PC-9 (cell line): ENCODE measurements around the gene DLD.

Experiments
- CTCF ChIP-seq: fragments of 200-600 bp; sonication (generic); conservative IDR thresholded peaks from 2 replicates; pipeline ENCODE4 v1.6.1; 2017; ENCODE audit warnings: mixed run types, antibody characterized with exemption, mild to moderate bottlenecking, moderate library complexity
- EZH2 ChIP-seq: fragments of 200-600 bp; sonication (generic); IDR thresholded peaks from 2 replicates; pipeline ENCODE4 v1.8.0; 2017; ENCODE audit warnings: antibody characterized with exemption, low read depth

- TF ChIP-seq CTCF (no peak), EZH2 (no peak)
Measured at GRCh38 chr7:107918948-107919347, 28.0 kb downstream of the DLD start.
